ENCODE results near the gene HCRTR2.
"Not testable (repeated sequence)": the region's sequence is repeated elsewhere in the genome, so short reads cannot be mapped to it uniquely, and the experiment has no call there.

DNA sequence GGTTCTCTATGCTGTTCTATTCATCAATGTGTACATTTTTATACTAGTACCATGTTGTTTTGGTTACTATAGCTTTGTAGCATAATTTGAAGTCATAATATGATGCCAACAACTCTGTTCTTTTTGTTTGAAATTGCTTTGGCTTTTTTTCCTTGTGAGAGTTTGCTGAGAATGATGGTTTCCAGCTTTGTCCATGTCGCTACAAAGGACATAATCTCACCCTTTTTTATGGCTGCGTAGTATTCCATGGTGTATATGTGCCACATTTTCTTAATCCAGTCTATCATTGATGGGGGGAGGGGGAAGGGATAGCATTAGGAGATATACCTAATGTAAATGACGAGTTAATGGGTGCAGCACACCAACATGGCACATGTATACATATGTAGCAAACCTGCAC lies 122.9 kb downstream of the HCRTR2 start:
- not testable (repeated sequence) for TF ChIP-seq EZH2 (IDR thresholded peaks at IDR 0.05; ENCODE audit: borderline replicate concordance, low read depth, low read length, severe bottlenecking)
- TF ChIP-seq, protein P1, sequence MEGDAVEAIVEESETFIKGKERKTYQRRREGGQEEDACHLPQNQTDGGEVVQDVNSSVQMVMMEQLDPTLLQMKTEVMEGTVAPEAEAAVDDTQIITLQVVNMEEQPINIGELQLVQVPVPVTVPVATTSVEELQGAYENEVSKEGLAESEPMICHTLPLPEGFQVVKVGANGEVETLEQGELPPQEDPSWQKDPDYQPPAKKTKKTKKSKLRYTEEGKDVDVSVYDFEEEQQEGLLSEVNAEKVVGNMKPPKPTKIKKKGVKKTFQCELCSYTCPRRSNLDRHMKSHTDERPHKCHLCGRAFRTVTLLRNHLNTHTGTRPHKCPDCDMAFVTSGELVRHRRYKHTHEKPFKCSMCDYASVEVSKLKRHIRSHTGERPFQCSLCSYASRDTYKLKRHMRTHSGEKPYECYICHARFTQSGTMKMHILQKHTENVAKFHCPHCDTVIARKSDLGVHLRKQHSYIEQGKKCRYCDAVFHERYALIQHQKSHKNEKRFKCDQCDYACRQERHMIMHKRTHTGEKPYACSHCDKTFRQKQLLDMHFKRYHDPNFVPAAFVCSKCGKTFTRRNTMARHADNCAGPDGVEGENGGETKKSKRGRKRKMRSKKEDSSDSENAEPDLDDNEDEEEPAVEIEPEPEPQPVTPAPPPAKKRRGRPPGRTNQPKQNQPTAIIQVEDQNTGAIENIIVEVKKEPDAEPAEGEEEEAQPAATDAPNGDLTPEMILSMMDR (IDR thresholded peaks at IDR 0.05; ENCODE audit: borderline replicate concordance, extremely low read depth, low read length, poor library complexity, severe bottlenecking): not testable (repeated sequence)
